KMS-11 (cell line): ENCODE data around the gene CHRNB4.

Source experiments
- H2AFZ ChIP-seq: fragments of 200-600 bp; sonication (generic); 2 replicates; pipeline ENCODE4 v1.6.1; 2016; ENCODE audit warnings: antibody characterized with exemption, mixed run types, low read depth
- H3K27ac ChIP-seq: fragments of 200-600 bp; sonication (generic); 2 replicates; pipeline ENCODE4 v1.6.1; 2016; ENCODE audit warnings: mild to moderate bottlenecking, mixed run types
- H3K27me3 ChIP-seq: fragments of 200-600 bp; sonication (generic); 2 replicates; pipeline ENCODE4 v1.6.1; 2017; ENCODE audit warnings: mild to moderate bottlenecking, low read depth, mixed run types, moderate library complexity; ENCODE audit not compliant: insufficient read depth
- H3K36me3 ChIP-seq: fragments of 200-600 bp; sonication (generic); 2 replicates; pipeline ENCODE4 v1.6.1; 2017; ENCODE audit warnings: mild to moderate bottlenecking, mixed run types; ENCODE audit not compliant: insufficient read depth
- H3K4me1 ChIP-seq: fragments of 200-600 bp; sonication (generic); 2 replicates; pipeline ENCODE4 v1.6.1; 2016; ENCODE audit warnings: mild to moderate bottlenecking, low read depth, mixed run types; ENCODE audit not compliant: poor library complexity, severe bottlenecking
- H3K4me2 ChIP-seq: fragments of 200-600 bp; sonication (generic); 2 replicates; pipeline ENCODE4 v1.7.0; 2016; ENCODE audit warnings: mild to moderate bottlenecking, mixed run types
- H3K4me3 ChIP-seq: fragments of 200-600 bp; sonication (generic); IDR thresholded peaks from 2 replicates; pipeline ENCODE4 v1.6.1; 2017; ENCODE audit warnings: low read depth, low read length, mixed read lengths; ENCODE audit not compliant: insufficient read depth
- H3K79me2 ChIP-seq: fragments of 200-600 bp; sonication (generic); 2 replicates; pipeline ENCODE4 v1.6.1; 2016; ENCODE audit warnings: low read depth, mixed run types; ENCODE audit not compliant: insufficient read depth
- H3K9ac ChIP-seq: fragments of 200-600 bp; sonication (generic); 2 replicates; pipeline ENCODE4 v1.6.1; 2016; ENCODE audit warnings: mild to moderate bottlenecking, mixed run types
- H4K20me1 ChIP-seq: fragments of 200-600 bp; sonication (generic); 2 replicates; pipeline ENCODE4 v1.6.1; 2016; ENCODE audit warnings: mild to moderate bottlenecking, mixed run types; ENCODE audit not compliant: insufficient read depth
- CTCF ChIP-seq: fragments of 200-600 bp; sonication (generic); conservative IDR thresholded peaks from 2 replicates; pipeline ENCODE4 v1.6.1; 2017; ENCODE audit warnings: low read depth, mild to moderate bottlenecking, antibody characterized with exemption, low read length, moderate library complexity, mixed read lengths

CHRNB4 gene

DNA sequence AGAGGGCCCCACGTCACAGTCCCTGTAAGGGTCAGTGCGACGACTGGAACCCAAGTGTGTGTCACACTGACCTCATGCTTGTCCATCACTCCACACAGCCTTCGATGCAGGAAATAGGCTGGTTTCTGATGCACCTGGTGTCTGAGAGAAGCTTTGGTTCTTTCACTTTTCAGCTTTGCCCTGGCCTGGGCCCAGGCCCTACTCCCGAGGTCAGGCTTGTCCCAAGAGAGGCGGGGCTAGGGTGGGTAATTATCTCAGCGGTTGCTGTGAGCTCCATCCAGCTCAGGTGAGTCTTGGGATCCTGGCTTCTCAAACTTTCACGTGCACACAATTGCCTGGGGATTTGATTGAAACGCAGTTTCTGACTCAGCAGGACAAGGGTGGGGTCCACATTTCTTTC, 19.6 kb upstream of the CHRNB4 start:
- Histone ChIP-seq H3K4me2 (no peak overlapping the region), H3K9ac (no peak overlapping the region), H3K4me1 (no peaks in the 10 kb centered on the region), H4K20me1 (no peaks in the 10 kb centered on the region), H2AFZ (no peak overlapping the region), H3K4me3 (no peak overlapping the region), H3K27me3 (no peaks in the 10 kb centered on the region), H3K27ac (no peak overlapping the region), H3K36me3 (no peaks in the 10 kb centered on the region), H3K79me2 (no peaks in the 10 kb centered on the region)
- no peak for TF ChIP-seq CTCF

DNA sequence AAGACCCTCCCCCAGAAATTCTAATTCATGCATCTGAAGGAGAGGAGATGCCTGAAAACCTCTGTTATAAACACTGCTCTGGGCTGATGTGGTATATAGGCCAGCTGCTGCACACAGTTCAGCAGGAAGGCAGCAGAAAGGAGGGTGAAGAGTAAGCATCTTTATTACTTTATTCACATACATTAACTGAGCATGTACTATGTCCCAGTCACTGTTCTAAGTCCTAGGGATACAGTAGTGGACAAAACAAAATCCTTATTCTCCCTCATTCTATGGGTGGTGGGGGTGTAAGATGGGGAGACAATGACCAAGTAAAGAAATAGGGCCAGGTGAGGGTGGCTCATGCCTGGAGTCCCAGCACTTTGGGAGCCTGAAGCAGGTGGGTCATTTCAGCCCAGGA, 17.8 kb upstream of the CHRNB4 start:
- Histone ChIP-seq H4K20me1 (no peaks in the 10 kb centered on the region), H3K36me3 (no peaks in the 10 kb centered on the region), H3K4me1 (no peaks in the 10 kb centered on the region), H3K9ac (no peak overlapping the region), H3K79me2 (no peaks in the 10 kb centered on the region), H3K4me3 (no peak overlapping the region), H3K27ac (no peak overlapping the region), H3K4me2 (no peak overlapping the region), H2AFZ (no peak overlapping the region), H3K27me3 (no peaks in the 10 kb centered on the region)
- no peak for TF ChIP-seq CTCF

GRCh38 chr15:78654272-78654671, 13.3 kb upstream of the CHRNB4 start:
- Histone ChIP-seq H4K20me1 (no peaks in the 10 kb centered on the region), H3K27ac (no peak overlapping the region), H2AFZ (no peak overlapping the region), H3K4me2 (no peak overlapping the region), H3K27me3 (no peaks in the 10 kb centered on the region), H3K79me2 (no peaks in the 10 kb centered on the region), H3K9ac (no peak overlapping the region), H3K36me3 (no peaks in the 10 kb centered on the region), H3K4me1 (no peaks in the 10 kb centered on the region), H3K4me3 (no peak overlapping the region)
- TF ChIP-seq CTCF, result no peak

- no peak overlapping the region for H3K4me2 ChIP-seq
Observed at GRCh38 chr15:78651930-78652615, 11.1 kb upstream of the CHRNB4 start.

More at GRCh38 chr15:78651930-78652615, 11.1 kb upstream of the CHRNB4 start:
- Histone ChIP-seq H4K20me1 (no peaks in the 10 kb centered on the region), H3K36me3 (no peaks in the 10 kb centered on the region), H2AFZ (no peak overlapping the region), H3K9ac (no peak overlapping the region), H3K4me1 (no peaks in the 10 kb centered on the region), H3K4me3 (no peak overlapping the region), H3K27ac (no peak overlapping the region), H3K27me3 (no peaks in the 10 kb centered on the region), H3K79me2 (no peaks in the 10 kb centered on the region)
- TF ChIP-seq CTCF, result no peak
